PC-9 (cell line): ENCODE measurements around the gene SFMBT2. TPM values are rescaled to one million over a fixed set of nuclear protein-coding genes. Genes with fewer than 3 reads are reported as not detected.

Source experiments
- BruUV-seq: library from RNA; stranded (reverse); fragments of 400-500 nt; replicated peaks from 2 replicates; lab custom pipeline; 2021; lab: Mats Ljungman, UMichigan
- CTCF ChIA-PET: fragments of 300-600 bp; sonication (Branson Sonifier 250); formaldehyde crosslinking; loops from one replicate; lab custom pipeline; 2022; ENCODE audit warnings: antibody characterized with exemption; lab: Charles Lee
- POLR2A ChIA-PET: fragments of 300-600 bp; sonication (Branson Sonifier 250); formaldehyde crosslinking; loops from one replicate; lab custom pipeline; 2022; ENCODE audit warnings: antibody characterized with exemption; ENCODE audit not compliant: unreplicated experiment; lab: Charles Lee
- DNase-seq, 2 experiments: peaks; one replicate each; pipeline versions ENCODE4 v3.0.0 to v3.0.0-alpha.2; 2015 to 2022; ENCODE audit warnings: mixed read lengths in 1 of 2
- H2AFZ ChIP-seq: fragments of 200-600 bp; sonication (generic); 2 replicates; pipeline ENCODE4 v1.8.1; 2017; ENCODE audit warnings: antibody characterized with exemption
- H3F3A ChIP-seq: fragments of 200-600 bp; sonication (generic); 2 replicates; pipeline ENCODE4 v1.8.1; 2017; ENCODE audit warnings: antibody characterized with exemption, mild to moderate bottlenecking, low read depth; ENCODE audit not compliant: insufficient read depth
- H3K27ac ChIP-seq: fragments of 200-600 bp; sonication (generic); 2 replicates; pipeline ENCODE4 v1.6.1; 2016; ENCODE audit warnings: mixed run types
- H3K27me3 ChIP-seq: fragments of 200-600 bp; sonication (generic); 2 replicates; pipeline ENCODE4 v1.6.1; 2016; ENCODE audit warnings: low read depth, mixed run types; ENCODE audit not compliant: insufficient read depth
- H3K36me3 ChIP-seq: fragments of 200-600 bp; sonication (generic); 2 replicates; pipeline ENCODE4 v1.6.1; 2016; ENCODE audit warnings: low read depth, mixed run types
- H3K4me1 ChIP-seq: fragments of 200-600 bp; sonication (generic); replicated peaks from 2 replicates; pipeline ENCODE4 v1.6.1; 2016; ENCODE audit warnings: mixed run types; ENCODE audit not compliant: insufficient read depth
- H3K4me2 ChIP-seq: fragments of 200-600 bp; sonication (generic); 2 replicates; pipeline ENCODE4 v1.6.1; 2017; ENCODE audit warnings: mixed run types
- H3K4me3 ChIP-seq: fragments of 200-600 bp; sonication (generic); 2 replicates; pipeline ENCODE4 v1.6.1; 2016; ENCODE audit warnings: mixed run types
- H3K79me2 ChIP-seq: fragments of 200-600 bp; sonication (generic); 2 replicates; pipeline ENCODE4 v1.6.1; 2017; ENCODE audit warnings: low read depth, mixed run types
- H3K9me2 ChIP-seq: fragments of 200-600 bp; sonication (generic); 2 replicates; pipeline ENCODE4 v1.8.1; 2017; ENCODE audit warnings: mild to moderate bottlenecking; ENCODE audit not compliant: insufficient read depth
- H3K9me3 ChIP-seq: fragments of 200-600 bp; sonication (generic); 2 replicates; pipeline ENCODE4 v1.8.1; 2016; ENCODE audit warnings: low read depth; ENCODE audit not compliant: insufficient read depth
- H4K20me1 ChIP-seq: fragments of 200-600 bp; sonication (generic); 2 replicates; pipeline ENCODE4 v1.8.1; 2017; ENCODE audit not compliant: insufficient read depth
- CTCF ChIP-seq: fragments of 200-600 bp; sonication (generic); conservative IDR thresholded peaks from 2 replicates; pipeline ENCODE4 v1.6.1; 2017; ENCODE audit warnings: mixed run types, antibody characterized with exemption, mild to moderate bottlenecking, moderate library complexity
- EZH2 ChIP-seq: fragments of 200-600 bp; sonication (generic); IDR thresholded peaks from 2 replicates; pipeline ENCODE4 v1.8.0; 2017; ENCODE audit warnings: antibody characterized with exemption, low read depth
- intact Hi-C: fragments of 100-400 bp; cut with micrococcal nuclease; formaldehyde crosslinking; loops from one replicate; pipeline ENCODE4 v1.10.0; 2022; ENCODE audit not compliant: unreplicated experiment
- total RNA-seq: library from RNA; stranded (reverse); gene quantifications from 2 replicates; pipeline ENCODE4 v1.2.3, GENCODE V29; 2021

The SFMBT2 gene
- total RNA-seq, 1 experiment from 2014 or later: 0.07 TPM

DNA sequence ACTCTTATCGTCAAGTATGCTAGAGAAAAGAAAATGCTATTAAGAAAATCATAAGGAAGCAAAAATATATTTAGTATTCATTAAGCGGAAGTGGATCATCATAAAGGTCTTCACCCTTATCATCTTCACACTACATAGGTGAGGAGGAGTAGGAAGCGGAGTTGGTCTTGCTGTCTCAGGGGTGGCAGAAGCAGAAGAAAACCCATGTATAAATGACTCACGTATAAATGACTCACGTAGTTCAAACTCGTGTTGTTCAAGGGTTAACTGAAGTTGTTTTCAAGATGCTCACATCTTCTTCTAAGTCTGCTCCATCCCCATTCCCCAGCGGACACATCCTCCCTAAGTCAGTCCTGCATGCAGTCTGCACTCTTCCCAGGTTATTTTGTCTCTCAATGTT is 72.4 kb downstream of the SFMBT2 start:
- no peaks in the 10 kb centered on the region for H3K79me2 ChIP-seq
- ChIA-PET CTCF (no interaction called here), POLR2A (no interaction called here)
- H4K20me1 ChIP-seq: no peaks in the 10 kb centered on the region
- intact Hi-C loops: no loop called here
- no peaks in the 10 kb centered on the region for H3K4me1 ChIP-seq
- H3F3A ChIP-seq: no peaks in the 10 kb centered on the region
- H3K4me2 ChIP-seq: no peak overlapping the region
- BruUV-seq: no TSS peak
- no peak for DNase-seq
- no peak overlapping the region for H2AFZ ChIP-seq
- no peaks in the 10 kb centered on the region for H3K9me2 ChIP-seq
- H3K27me3 ChIP-seq: peaks cover 17% of the 10 kb centered on the region
- no peak for TF ChIP-seq EZH2
- no peak for TF ChIP-seq CTCF
- H3K36me3 ChIP-seq: no peaks in the 10 kb centered on the region
- no peaks in the 10 kb centered on the region for H3K9me3 ChIP-seq
- no peak overlapping the region for H3K4me3 ChIP-seq
- no peak overlapping the region for H3K27ac ChIP-seq

GRCh38 chr10:7337431-7338171 is 73.2 kb downstream of the SFMBT2 start:
- BruUV-seq: no TSS peak
- no peak overlapping the region for H3K4me3 ChIP-seq
- CTCF ChIA-PET: no interaction called here

DNA sequence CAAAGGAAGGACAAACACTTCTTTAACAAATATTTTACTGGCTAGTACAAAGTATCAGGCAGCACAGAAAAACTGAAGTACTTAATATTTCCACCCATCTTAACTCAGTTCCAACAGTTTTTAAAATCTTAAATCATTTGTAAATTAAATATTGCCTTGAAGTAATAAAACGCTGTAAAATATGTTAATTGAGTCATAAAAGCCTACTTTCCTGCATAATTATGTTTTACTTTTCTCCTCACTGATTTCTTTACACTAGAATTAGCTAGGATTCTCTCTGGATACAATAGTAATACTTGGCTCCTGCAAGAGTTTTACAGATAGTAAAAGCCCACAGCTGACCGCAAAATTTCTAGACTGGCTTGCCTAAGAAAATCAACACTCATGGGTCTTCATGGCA is 74.9 kb downstream of the SFMBT2 start:
- peaks cover 24% of the 10 kb centered on the region for H3K27me3 ChIP-seq
- TF ChIP-seq CTCF (no peak), EZH2 (no peak)
- no peak overlapping the region for H3K27ac ChIP-seq
- H2AFZ ChIP-seq: no peak overlapping the region
- intact Hi-C loops: no loop called here
- no peaks in the 10 kb centered on the region for H3K36me3 ChIP-seq
- ChIA-PET POLR2A (no interaction called here), CTCF (no interaction called here)
- no peaks in the 10 kb centered on the region for H3K9me3 ChIP-seq
- no TSS peak for BruUV-seq
- DNase-seq: no peak
- H4K20me1 ChIP-seq: no peaks in the 10 kb centered on the region
- H3F3A ChIP-seq: no peaks in the 10 kb centered on the region
- no peaks in the 10 kb centered on the region for H3K9me2 ChIP-seq
- H3K4me1 ChIP-seq: no peaks in the 10 kb centered on the region
- H3K4me3 ChIP-seq: no peak overlapping the region
- H3K4me2 ChIP-seq: no peak overlapping the region
- H3K79me2 ChIP-seq: no peaks in the 10 kb centered on the region

More at GRCh38 chr10:7337431-7338171, 73.2 kb downstream of the SFMBT2 start:
- Histone ChIP-seq H3K4me2 (no peak overlapping the region), H2AFZ (no peak overlapping the region), H4K20me1 (no peaks in the 10 kb centered on the region), H3K4me1 (no peaks in the 10 kb centered on the region), H3K27me3 (peaks cover 18% of the 10 kb centered on the region), H3K27ac (no peak overlapping the region), H3K9me3 (no peaks in the 10 kb centered on the region), H3K79me2 (no peaks in the 10 kb centered on the region), H3F3A (no peaks in the 10 kb centered on the region), H3K9me2 (no peaks in the 10 kb centered on the region), H3K36me3 (no peaks in the 10 kb centered on the region)
- no peak for DNase-seq
- intact Hi-C loops: no loop called here
- TF ChIP-seq CTCF (no peak), EZH2 (no peak)
- POLR2A ChIA-PET: no interaction called here
